GM12878 (cell line): ENCODE data around the gene APBB1IP. TPM values are rescaled to one million over a fixed set of nuclear protein-coding genes. Genes with fewer than 3 reads are reported as not detected.

Source experiments
- ATAC-seq: fragments of 200-7000 bp; cut with Tn5 transposase; 3 replicates; pipeline ENCODE4 v1.9.1; 2020; ENCODE audit warnings: mild to moderate bottlenecking, moderate library complexity
- BruUV-seq: library from RNA; stranded (reverse); fragments of 400-500 nt; replicated peaks from 2 replicates; lab custom pipeline; 2021; lab: Mats Ljungman, UMichigan
- CTCF ChIA-PET: fragments of 300-600 bp; sonication (Branson Sonifier 250); formaldehyde crosslinking; extraction: SDS; loops from one replicate; lab custom pipeline; 2021; ENCODE audit warnings: inconsistent platforms; lab: Yijun Ruan, JAX
- POLR2A ChIA-PET: fragments of 350-600 bp; formaldehyde crosslinking; extraction: SDS; loops from one replicate; lab custom pipeline; 2021; ENCODE audit warnings: inconsistent platforms; lab: Charles Lee
- RAD21 ChIA-PET: fragments of 300-600 bp; sonication (Branson Sonifier 250); formaldehyde crosslinking; loops from one replicate; lab custom pipeline; 2023; ENCODE audit warnings: antibody characterized with exemption; ENCODE audit not compliant: unreplicated experiment; lab: Charles Lee
- SMC1A ChIA-PET: fragments of 300-600 bp; sonication (Branson Sonifier 250); formaldehyde crosslinking; loops from one replicate; lab custom pipeline; 2023; ENCODE audit not compliant: unreplicated experiment, uncharacterized antibody; lab: Charles Lee
- DNase-seq: peaks from one replicate; pipeline ENCODE4 v3.0.0-alpha.2; 2011; ENCODE audit warnings: low read depth, low spot score
- FAIRE-seq: peaks from 3 replicates; lab custom pipeline; 2011; peaks lifted over from hg19 to GRCh38; lab: Jason Lieb, UNC
- H2AFZ ChIP-seq: 2 replicates; pipeline ENCODE4 v1.6.0; 2011; ENCODE audit warnings: low read depth, low read length, control low read depth; ENCODE audit not compliant: control insufficient read depth
- H3K27ac ChIP-seq: 2 replicates; pipeline ENCODE4 v1.5.1; 2011; ENCODE audit warnings: control low read depth; ENCODE audit not compliant: control insufficient read depth, insufficient read depth
- H3K27me3 ChIP-seq, 2 experiments: replicated peaks in 1 of 2; 2 replicates each; pipeline versions ENCODE4 v1.6.0 to v1.6.1; 2011; ENCODE audit warnings: low read length in 1 of 2; ENCODE audit not compliant: control insufficient read depth in 2 of 2, insufficient read depth in 2 of 2
- H3K36me3 ChIP-seq, 2 experiments: 2 replicates each; pipeline ENCODE4 v1.5.1; 2011; ENCODE audit warnings: low read length in 1 of 2; ENCODE audit not compliant: control insufficient read depth in 2 of 2, insufficient read depth in 2 of 2
- H3K4me1 ChIP-seq: 2 replicates; pipeline ENCODE4 v1.6.1; 2011; ENCODE audit warnings: mild to moderate bottlenecking, low read length, moderate library complexity, mixed read lengths; ENCODE audit not compliant: control insufficient read depth, insufficient read depth
- H3K4me2 ChIP-seq: 2 replicates; pipeline ENCODE4 v1.6.0; 2011; ENCODE audit warnings: control low read depth; ENCODE audit not compliant: control insufficient read depth, insufficient read depth
- H3K4me3 ChIP-seq: fragments of 200-600 bp; sonication (generic); 2 replicates; pipeline ENCODE4 v1.5.1; 2016
- H3K79me2 ChIP-seq: 2 replicates; pipeline ENCODE4 v1.6.0; 2011; ENCODE audit warnings: low read length; ENCODE audit not compliant: control insufficient read depth, insufficient read depth
- H3K9ac ChIP-seq: 2 replicates; pipeline ENCODE4 v1.8.0; 2011; ENCODE audit warnings: low read length, control low read depth, mixed read lengths; ENCODE audit not compliant: control insufficient read depth, insufficient read depth
- H3K9me3 ChIP-seq: replicated peaks from 3 replicates; pipeline ENCODE4 v1.5.1; 2011; ENCODE audit warnings: mild to moderate bottlenecking, low read length; ENCODE audit not compliant: control insufficient read depth, insufficient read depth
- H4K20me1 ChIP-seq: 2 replicates; pipeline ENCODE4 v1.6.0; 2011; ENCODE audit not compliant: control insufficient read depth, insufficient read depth
- BHLHE40 ChIP-seq, 2 experiments: fragments of 450-650 bp in 1 of 2; IDR thresholded peaks; 2 replicates each; pipeline ENCODE4 v1.6.1; 2011 to 2017; ENCODE audit warnings: low read depth in 2 of 2, borderline replicate concordance in 1 of 2, improper control_type of control experiment in 1 of 2, low read length in 1 of 2, mild to moderate bottlenecking in 1 of 2
- ETV6 ChIP-seq, 2 experiments: fragments of 450-650 bp in 1 of 2; IDR thresholded peaks in 1 of 2; conservative IDR thresholded peaks in 1 of 2; 2 replicates each; pipeline ENCODE4 v1.6.1; 2014; ENCODE audit warnings: antibody characterized with exemption in 1 of 2, borderline replicate concordance in 1 of 2, low read depth in 1 of 2, mild to moderate bottlenecking in 1 of 2, moderate library complexity in 1 of 2
- FOXK2 ChIP-seq: fragments of 450-650 bp; IDR thresholded peaks from 2 replicates; pipeline ENCODE4 v1.6.1; 2017; ENCODE audit warnings: mild to moderate bottlenecking, moderate library complexity
- KDM1A ChIP-seq: fragments of 200-600 bp; sonication (generic); IDR thresholded peaks from 2 replicates; pipeline ENCODE4 v1.6.1; 2016; ENCODE audit warnings: borderline replicate concordance
- MYC ChIP-seq: IDR thresholded peaks from 2 replicates; pipeline ENCODE4 v1.6.1; 2011; ENCODE audit warnings: mild to moderate bottlenecking, low read length, moderate library complexity, inconsistent platforms; ENCODE audit not compliant: insufficient read depth, insufficient replicate concordance, insufficient read length, severe bottlenecking
- NFIC ChIP-seq: IDR thresholded peaks from 2 replicates; pipeline ENCODE4 v1.6.1; 2012; ENCODE audit warnings: low read depth, mild to moderate bottlenecking, inconsistent platforms, low read length, moderate library complexity
- NFYB ChIP-seq: IDR thresholded peaks from 2 replicates; pipeline ENCODE4 v1.6.1; 2011; ENCODE audit warnings: low read depth, mild to moderate bottlenecking, low read length, improper control_type of control experiment, moderate library complexity; ENCODE audit not compliant: insufficient read depth
- RAD21 ChIP-seq: IDR thresholded peaks from 2 replicates; pipeline ENCODE4 v1.6.1; 2011; ENCODE audit warnings: mild to moderate bottlenecking, low read depth, low read length, moderate library complexity; ENCODE audit not compliant: insufficient read depth
- RELA ChIP-seq: fragments of 450-650 bp; IDR thresholded peaks from 2 replicates; pipeline ENCODE4 v1.8.0; 2014; ENCODE audit warnings: borderline replicate concordance; ENCODE audit not compliant: partially characterized antibody
- SIX5 ChIP-seq: IDR thresholded peaks from 2 replicates; pipeline ENCODE4 v1.6.1; 2011; ENCODE audit warnings: mild to moderate bottlenecking, low read depth, low read length, moderate library complexity; ENCODE audit not compliant: severe bottlenecking
- STAT1 ChIP-seq: fragments of 450-650 bp; conservative IDR thresholded peaks from 2 replicates; pipeline ENCODE4 v1.6.1; 2014; ENCODE audit warnings: antibody characterized with exemption, mild to moderate bottlenecking
- ZZZ3 ChIP-seq: IDR thresholded peaks from 2 replicates; pipeline ENCODE4 v1.6.1; 2011; ENCODE audit warnings: low read depth; ENCODE audit not compliant: control insufficient read depth, insufficient read length
- WGBS: methylation state at CpG from one replicate; pipeline ENCODE4 v1.1.6; 2016; ENCODE audit warnings: low lambda C conversion rate; ENCODE audit not compliant: insufficient replicate concordance, insufficient coverage; ENCODE audit errors: missing lambda C conversion rate; 5-methylcytosine and 5-hydroxymethylcytosine counted together
- in situ Hi-C: fragments of 300-500 bp; cut with MboI; formaldehyde crosslinking; loops from 9 replicates; pipeline ENCODE4 v1.14.3; 2018; ENCODE audit warnings: mixed read lengths
- intact Hi-C: fragments of 100-400 bp; cut with micrococcal nuclease; formaldehyde crosslinking; loops from one replicate; pipeline ENCODE4 v1.14.2; 2022; ENCODE audit not compliant: unreplicated experiment
- polyA plus RNA-seq, 11 experiments: library from polyadenylated mRNA; depleted of rRNA in 4 of 11; unstranded in 6 of 11; stranded (reverse) in 5 of 11; fragments of >200 nt; fragmentation: Nextera tagmentation in 4 of 11; fragmentation: Illumina TruSeq in 1 of 11; extraction: Ambion mirVana in 4 of 11; extraction: Trizol in 1 of 11; gene quantifications; 1 replicate in 1 of 11; 2 replicates in 10 of 11; pipeline versions ENCODE4 v1.2.1 to v1.2.3, GENCODE V29; 2011 to 2016; ENCODE audit warnings: inconsistent platforms in 2 of 11, missing spikeins in 2 of 11, low read depth in 1 of 11
- total RNA-seq, 4 experiments: library from RNA; depleted of rRNA in 3 of 4; stranded (reverse); fragments of >200 nt in 3 of 4; fragmentation: Illumina TruSeq in 1 of 4; extraction: Trizol in 1 of 4; gene quantifications; 2 replicates each; pipeline versions ENCODE4 v1.2.1 to v1.2.3, GENCODE V29; 2013 to 2021
- TF ChIP-seq, protein P1 (sequence below): fragments of 450-650 bp; IDR thresholded peaks from 2 replicates; pipeline ENCODE4 v1.6.1; 2016; ENCODE audit warnings: mild to moderate bottlenecking
- TF ChIP-seq, protein P2 (sequence below): fragments of 450-650 bp; IDR thresholded peaks from 2 replicates; pipeline ENCODE4 v1.6.1; 2017; ENCODE audit warnings: low read depth, mild to moderate bottlenecking, moderate library complexity
- TF ChIP-seq, protein P3 (sequence below): IDR thresholded peaks from 2 replicates; pipeline ENCODE4 v1.6.1; 2011; ENCODE audit warnings: low read depth, low read length, improper control_type of control experiment, borderline replicate concordance

Gene APBB1IP
- total and polyA plus RNA-seq, 10 of the 15 experiments (the other 5 are each of a cell fraction or from before 2014, with no cell fraction given) = 7.3 to 67.4 (median 19.9) TPM

- TF ChIP-seq NFYB (no peak), BHLHE40 (IDR thresholded peaks at IDR 0.05; ENCODE audit: borderline replicate concordance in 1 of 2, low read depth in 2 of 2, low read length in 1 of 2) (no peak), RAD21 (no peak), SIX5 (no peak), ZZZ3 (no peak)
- TF ChIP-seq, all 136 proteins: peak for 0
Observed at GRCh38 chr10:26449726-26450125, 11.6 kb downstream of the APBB1IP start (continued).

- ChIA-PET POLR2A (interaction anchor here (0.6 to 2.2 kb wide), 3 partner anchors 9 to 38 kb away, joined by 3 to 8 read pairs (median 4); no protein-coding TSS in a partner anchor), SMC1A (interaction anchor here (0.8 to 3.4 kb wide), 8 partner anchors 10 to 76 kb away, joined by 3 to 21 read pairs (median 4); no protein-coding TSS in a partner anchor), RAD21 (interaction anchor here (1.6 kb wide), 1 partner anchor 22 kb away, joined by 4 read pairs; no protein-coding TSS in a partner anchor), CTCF (no interaction called here)
- H3K27me3 ChIP-seq = no peaks in the 10 kb centered on the region
- 52% methylated on average over 4 of the region's 4 CpGs for WGBS
- H3K36me3 ChIP-seq = peaks cover 0 to 11% of the 10 kb centered on the region in 2 experiments; a peak in 2 of 4 replicates
- H3K79me2 ChIP-seq = peaks cover 90% of the 10 kb centered on the region
- in situ Hi-C loops = no loop called here
- no peaks in the 10 kb centered on the region for H4K20me1 ChIP-seq
- H3K9ac ChIP-seq = no peak overlapping the region
- no peak overlapping the region for H3K27ac ChIP-seq
- intact Hi-C loops = no loop called here
- H3K4me3 ChIP-seq = no peak overlapping the region
- DNase-seq = no peak
- H2AFZ ChIP-seq = no peak overlapping the region
- no peak overlapping the region for H3K4me2 ChIP-seq
- peaks cover 10% of the 10 kb centered on the region for H3K9me3 ChIP-seq
- H3K4me1 ChIP-seq = peaks cover 34% of the 10 kb centered on the region
- FAIRE-seq = no peak
- no peak for ATAC-seq
- BruUV-seq = no TSS peak
- TF ChIP-seq KDM1A (no peak), ETV6 (conservative IDR thresholded peaks at IDR 0.05 in 1 of 2, IDR thresholded peaks at IDR 0.05 in 1 of 2; ENCODE audit: borderline replicate concordance in 1 of 2, low read depth in 1 of 2) (no peak), NFIC (no peak), STAT1 (no peak), MYC (no peak), FOXK2 (no peak), RELA (no peak)
- TF ChIP-seq, protein P1, sequence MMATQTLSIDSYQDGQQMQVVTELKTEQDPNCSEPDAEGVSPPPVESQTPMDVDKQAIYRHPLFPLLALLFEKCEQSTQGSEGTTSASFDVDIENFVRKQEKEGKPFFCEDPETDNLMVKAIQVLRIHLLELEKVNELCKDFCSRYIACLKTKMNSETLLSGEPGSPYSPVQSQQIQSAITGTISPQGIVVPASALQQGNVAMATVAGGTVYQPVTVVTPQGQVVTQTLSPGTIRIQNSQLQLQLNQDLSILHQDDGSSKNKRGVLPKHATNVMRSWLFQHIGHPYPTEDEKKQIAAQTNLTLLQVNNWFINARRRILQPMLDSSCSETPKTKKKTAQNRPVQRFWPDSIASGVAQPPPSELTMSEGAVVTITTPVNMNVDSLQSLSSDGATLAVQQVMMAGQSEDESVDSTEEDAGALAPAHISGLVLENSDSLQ = no peak
- TF ChIP-seq, protein P2, sequence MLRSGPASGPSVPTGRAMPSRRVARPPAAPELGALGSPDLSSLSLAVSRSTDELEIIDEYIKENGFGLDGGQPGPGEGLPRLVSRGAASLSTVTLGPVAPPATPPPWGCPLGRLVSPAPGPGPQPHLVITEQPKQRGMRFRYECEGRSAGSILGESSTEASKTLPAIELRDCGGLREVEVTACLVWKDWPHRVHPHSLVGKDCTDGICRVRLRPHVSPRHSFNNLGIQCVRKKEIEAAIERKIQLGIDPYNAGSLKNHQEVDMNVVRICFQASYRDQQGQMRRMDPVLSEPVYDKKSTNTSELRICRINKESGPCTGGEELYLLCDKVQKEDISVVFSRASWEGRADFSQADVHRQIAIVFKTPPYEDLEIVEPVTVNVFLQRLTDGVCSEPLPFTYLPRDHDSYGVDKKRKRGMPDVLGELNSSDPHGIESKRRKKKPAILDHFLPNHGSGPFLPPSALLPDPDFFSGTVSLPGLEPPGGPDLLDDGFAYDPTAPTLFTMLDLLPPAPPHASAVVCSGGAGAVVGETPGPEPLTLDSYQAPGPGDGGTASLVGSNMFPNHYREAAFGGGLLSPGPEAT = no peak
- TF ChIP-seq, protein P3, sequence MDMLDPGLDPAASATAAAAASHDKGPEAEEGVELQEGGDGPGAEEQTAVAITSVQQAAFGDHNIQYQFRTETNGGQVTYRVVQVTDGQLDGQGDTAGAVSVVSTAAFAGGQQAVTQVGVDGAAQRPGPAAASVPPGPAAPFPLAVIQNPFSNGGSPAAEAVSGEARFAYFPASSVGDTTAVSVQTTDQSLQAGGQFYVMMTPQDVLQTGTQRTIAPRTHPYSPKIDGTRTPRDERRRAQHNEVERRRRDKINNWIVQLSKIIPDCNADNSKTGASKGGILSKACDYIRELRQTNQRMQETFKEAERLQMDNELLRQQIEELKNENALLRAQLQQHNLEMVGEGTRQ = no peak
Observed at GRCh38 chr10:26451903-26452302, 13.8 kb downstream of the APBB1IP start.
